SU-DHL-6 (cell line): ENCODE measurements around the gene ARHGEF16.

Experiments
- H2AFZ ChIP-seq: fragments of 200-600 bp; sonication (generic); 2 replicates; pipeline ENCODE4 v1.6.1; 2014; ENCODE audit warnings: low read depth, mild to moderate bottlenecking, moderate library complexity, mixed read lengths, antibody characterized with exemption, low read length; ENCODE audit not compliant: severe bottlenecking
- H3F3A ChIP-seq: fragments of 200-600 bp; shearing (Covaris generic); 2 replicates; pipeline ENCODE4 v1.6.0; 2016; ENCODE audit warnings: antibody characterized with exemption, mild to moderate bottlenecking; ENCODE audit not compliant: insufficient read depth
- H3K27ac ChIP-seq: fragments of 200-600 bp; sonication (generic); 2 replicates; pipeline ENCODE4 v1.5.1; 2016; ENCODE audit warnings: low read depth, mild to moderate bottlenecking, low read length, moderate library complexity, mixed read lengths
- H3K27me3 ChIP-seq: fragments of 200-600 bp; sonication (generic), shearing (Covaris generic); 2 replicates; pipeline ENCODE4 v1.6.0; 2014; ENCODE audit warnings: mild to moderate bottlenecking, low read length
- H3K36me3 ChIP-seq: fragments of 200-600 bp; sonication (generic); 2 replicates; pipeline ENCODE4 v1.6.1; 2014; ENCODE audit warnings: mild to moderate bottlenecking, low read length, mixed read lengths
- H3K4me2 ChIP-seq: fragments of 300-600, 200-600 bp; shearing (Covaris generic), sonication (generic); 2 replicates; pipeline ENCODE4 v1.6.0; 2014; ENCODE audit warnings: low read length, low read depth, mild to moderate bottlenecking; ENCODE audit not compliant: poor library complexity, severe bottlenecking
- H3K4me3 ChIP-seq: fragments of 200-600 bp; sonication (generic); 2 replicates; pipeline ENCODE4 v1.5.1; 2014; ENCODE audit warnings: antibody characterized with exemption, low read length, mild to moderate bottlenecking, mixed read lengths; ENCODE audit not compliant: insufficient read depth, poor library complexity, severe bottlenecking
- H3K79me2 ChIP-seq: fragments of 200-600 bp; sonication (generic); 2 replicates; pipeline ENCODE4 v1.6.1; 2014; ENCODE audit warnings: mild to moderate bottlenecking, low read length, moderate library complexity; ENCODE audit not compliant: insufficient read depth
- H3K9ac ChIP-seq: fragments of 200-600 bp; sonication (generic); 2 replicates; pipeline ENCODE4 v1.7.0; 2014; ENCODE audit warnings: mild to moderate bottlenecking, low read length
- H3K9me2 ChIP-seq: fragments of 200-600 bp; sonication (generic); replicated peaks from 2 replicates; pipeline ENCODE4 v1.6.1; 2014; ENCODE audit warnings: low read length; ENCODE audit not compliant: insufficient read depth
- H3K9me3 ChIP-seq: fragments of 200-600 bp; sonication (generic); 2 replicates; pipeline ENCODE4 v1.6.1; 2014; ENCODE audit warnings: low read length, mixed read lengths; ENCODE audit not compliant: insufficient read depth
- H4K20me1 ChIP-seq: fragments of 200-600 bp; sonication (generic); 2 replicates; pipeline ENCODE4 v1.6.1; 2014; ENCODE audit warnings: low read depth, mild to moderate bottlenecking, antibody characterized with exemption, low read length, moderate library complexity, mixed read lengths
- EZH2phosphoT487 ChIP-seq: fragments of 200-600 bp; sonication (generic), shearing (Covaris generic); conservative IDR thresholded peaks from 2 replicates; pipeline ENCODE4 v1.6.1; 2018; ENCODE audit warnings: mild to moderate bottlenecking, antibody characterized with exemption, low read length, moderate library complexity, mixed read lengths
- TF ChIP-seq, protein P1 (sequence below): fragments of 200-600 bp; sonication (generic); IDR thresholded peaks from one replicate; pipeline ENCODE4 v1.5.1; 2017; ENCODE audit warnings: antibody characterized with exemption, mild to moderate bottlenecking, low read length, moderate library complexity; ENCODE audit not compliant: insufficient read depth, poor library complexity, severe bottlenecking

ARHGEF16 gene

DNA sequence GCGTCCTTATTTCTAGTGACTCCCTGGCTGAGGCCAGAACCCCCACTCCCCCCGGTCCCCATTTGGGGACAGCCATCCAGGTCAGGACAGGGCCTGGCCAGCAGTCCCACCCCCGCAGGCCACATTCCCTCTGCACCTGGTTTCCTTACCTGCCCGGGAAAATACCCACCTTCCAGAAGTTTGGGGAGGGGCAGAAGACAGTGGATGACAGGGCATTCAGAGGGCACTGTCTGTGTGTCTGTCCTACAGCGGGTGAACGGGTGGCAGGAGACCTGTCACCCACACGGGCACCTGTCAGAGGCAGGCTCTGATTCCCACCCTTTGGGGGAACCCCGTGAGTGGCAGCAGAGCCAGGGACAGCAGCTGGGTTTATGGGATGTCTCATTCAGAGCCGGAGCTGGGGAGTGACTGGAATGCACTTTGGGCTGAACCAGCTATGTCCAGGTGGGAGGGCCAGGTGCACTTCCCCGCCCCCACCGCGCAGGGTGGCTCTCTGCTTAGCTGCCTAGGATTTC is 2.0 kb downstream of the ARHGEF16 start:
- Histone ChIP-seq H3K27ac (no peak overlapping the region), H3K36me3 (no peaks in the 10 kb centered on the region), H3K9me2 (no peaks in the 10 kb centered on the region), H3K9me3 (no peaks in the 10 kb centered on the region), H4K20me1 (no peaks in the 10 kb centered on the region), H3K4me3 (no peak overlapping the region), H3K79me2 (no peaks in the 10 kb centered on the region), H3K27me3 (no peaks in the 10 kb centered on the region), H3F3A (no peaks in the 10 kb centered on the region), H3K4me2 (no peak overlapping the region), H3K9ac (no peak overlapping the region), H2AFZ (no peak overlapping the region)
- TF ChIP-seq, protein P1, sequence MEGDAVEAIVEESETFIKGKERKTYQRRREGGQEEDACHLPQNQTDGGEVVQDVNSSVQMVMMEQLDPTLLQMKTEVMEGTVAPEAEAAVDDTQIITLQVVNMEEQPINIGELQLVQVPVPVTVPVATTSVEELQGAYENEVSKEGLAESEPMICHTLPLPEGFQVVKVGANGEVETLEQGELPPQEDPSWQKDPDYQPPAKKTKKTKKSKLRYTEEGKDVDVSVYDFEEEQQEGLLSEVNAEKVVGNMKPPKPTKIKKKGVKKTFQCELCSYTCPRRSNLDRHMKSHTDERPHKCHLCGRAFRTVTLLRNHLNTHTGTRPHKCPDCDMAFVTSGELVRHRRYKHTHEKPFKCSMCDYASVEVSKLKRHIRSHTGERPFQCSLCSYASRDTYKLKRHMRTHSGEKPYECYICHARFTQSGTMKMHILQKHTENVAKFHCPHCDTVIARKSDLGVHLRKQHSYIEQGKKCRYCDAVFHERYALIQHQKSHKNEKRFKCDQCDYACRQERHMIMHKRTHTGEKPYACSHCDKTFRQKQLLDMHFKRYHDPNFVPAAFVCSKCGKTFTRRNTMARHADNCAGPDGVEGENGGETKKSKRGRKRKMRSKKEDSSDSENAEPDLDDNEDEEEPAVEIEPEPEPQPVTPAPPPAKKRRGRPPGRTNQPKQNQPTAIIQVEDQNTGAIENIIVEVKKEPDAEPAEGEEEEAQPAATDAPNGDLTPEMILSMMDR, result no peak
- no peak for TF ChIP-seq EZH2phosphoT487

DNA sequence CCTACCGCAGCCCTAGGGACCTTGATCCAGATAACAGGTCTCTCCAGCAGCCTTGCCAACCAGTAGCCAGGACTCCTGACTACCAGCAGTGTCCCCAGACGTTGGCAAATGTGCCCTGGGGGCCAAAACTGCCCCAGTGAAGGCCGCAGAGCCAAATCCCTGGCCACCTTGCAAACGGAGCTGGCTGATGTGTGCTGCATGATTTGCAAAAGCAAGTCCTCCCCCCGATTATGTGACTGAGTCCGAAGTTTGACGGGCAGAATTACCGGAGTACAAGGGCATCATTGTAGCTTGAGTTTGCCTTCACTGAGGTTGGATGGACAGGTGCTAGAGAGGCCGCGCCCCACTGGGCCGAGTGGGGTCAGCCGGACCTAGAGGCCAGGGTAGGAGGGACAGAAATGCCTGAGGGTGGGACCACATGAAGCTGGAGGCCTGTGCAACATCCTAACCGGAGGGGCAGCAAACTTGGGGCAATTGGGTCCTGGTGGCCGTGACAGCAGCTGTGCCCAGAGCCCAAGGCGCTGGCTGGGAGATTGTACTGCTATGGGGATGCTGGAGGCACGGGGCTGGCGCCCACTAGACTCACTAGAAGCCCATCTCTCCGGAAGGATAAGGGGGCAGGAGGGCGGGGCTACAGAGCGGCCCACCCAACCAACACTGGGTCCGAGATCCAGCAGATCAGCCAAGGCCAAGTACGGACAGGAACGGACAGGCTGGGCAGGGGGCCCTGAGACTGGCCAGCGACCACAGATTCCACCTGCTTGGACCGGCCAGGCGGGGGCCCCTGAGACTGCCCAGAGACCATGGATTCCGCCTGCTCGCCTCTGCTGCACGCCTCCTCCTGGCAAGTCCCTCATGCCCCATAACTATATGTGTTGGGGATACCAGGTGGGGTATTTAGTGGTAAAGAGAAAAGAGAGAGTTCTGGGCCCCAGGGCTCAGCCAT is 2.8 kb downstream of the ARHGEF16 start:
- Histone ChIP-seq H3K4me3 (no peak overlapping the region), H2AFZ (no peak overlapping the region), H3K79me2 (no peaks in the 10 kb centered on the region), H3K9me3 (no peaks in the 10 kb centered on the region), H3K9ac (no peak overlapping the region), H3F3A (no peaks in the 10 kb centered on the region), H3K27me3 (no peaks in the 10 kb centered on the region), H3K4me2 (no peak overlapping the region), H3K9me2 (no peaks in the 10 kb centered on the region), H3K27ac (no peak overlapping the region), H3K36me3 (no peaks in the 10 kb centered on the region), H4K20me1 (no peaks in the 10 kb centered on the region)
- TF ChIP-seq EZH2phosphoT487, result no peak
- TF ChIP-seq, protein P1, result no peak

DNA sequence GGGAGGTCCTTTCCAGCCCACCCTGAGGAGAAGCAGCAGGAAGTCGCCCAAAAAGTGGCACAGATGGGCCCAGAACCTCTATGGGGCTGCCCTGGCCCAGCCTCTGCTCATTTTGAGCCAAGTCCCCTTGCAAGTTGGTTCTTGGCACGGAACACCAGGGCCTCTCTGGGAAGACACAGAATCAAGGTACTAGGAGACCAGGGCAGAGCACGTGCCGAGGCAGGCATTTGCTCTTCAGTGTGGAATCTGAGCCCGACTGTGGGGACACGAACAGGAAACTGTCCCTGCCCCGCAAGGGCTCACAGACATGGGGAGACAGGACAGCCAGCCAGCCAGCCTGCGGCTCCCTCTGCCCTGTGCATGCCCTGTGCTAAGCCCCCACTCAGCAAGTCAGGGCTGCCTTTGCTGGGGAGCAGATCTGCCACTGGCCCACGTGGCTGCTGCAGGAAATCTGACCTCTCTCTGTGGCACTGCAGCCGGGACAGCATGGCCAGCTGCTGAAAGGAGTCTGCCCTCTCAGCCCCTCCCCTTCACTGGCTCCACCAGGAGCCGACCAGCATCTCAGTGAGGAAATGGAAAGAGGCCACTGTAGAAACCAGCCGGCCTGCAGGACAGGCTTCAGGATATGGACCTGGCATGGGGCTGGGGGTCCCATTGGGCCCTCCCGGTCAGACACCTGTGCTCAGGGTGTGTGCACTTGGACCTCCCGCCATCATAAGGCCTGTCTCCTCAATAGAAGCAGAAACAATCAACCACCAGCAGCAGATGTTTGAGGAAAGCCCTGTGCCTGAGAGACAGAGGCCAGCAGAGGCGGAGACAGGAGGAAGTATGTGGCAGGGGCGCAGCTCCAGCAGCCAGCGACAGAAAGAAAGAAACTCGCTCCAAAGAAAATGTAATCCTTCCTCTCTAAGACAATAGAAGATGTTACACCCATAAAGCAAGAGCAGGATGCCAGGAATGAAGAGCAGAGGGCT is 3.7 kb downstream of the ARHGEF16 start:
- H3K4me2 ChIP-seq, result no peak overlapping the region
- no peaks in the 10 kb centered on the region for H4K20me1 ChIP-seq
- H3K9ac ChIP-seq, result no peak overlapping the region
- H3F3A ChIP-seq, result no peaks in the 10 kb centered on the region
- H3K9me3 ChIP-seq, result no peaks in the 10 kb centered on the region
- no peaks in the 10 kb centered on the region for H3K27me3 ChIP-seq
- H3K4me3 ChIP-seq, result no peak overlapping the region
- H3K9me2 ChIP-seq, result no peaks in the 10 kb centered on the region
- no peak for TF ChIP-seq EZH2phosphoT487
- TF ChIP-seq, protein P1, result no peak
- H3K79me2 ChIP-seq, result no peaks in the 10 kb centered on the region
- H3K27ac ChIP-seq, result no peak overlapping the region
- H3K36me3 ChIP-seq, result no peaks in the 10 kb centered on the region
- no peak overlapping the region for H2AFZ ChIP-seq
